K562 (cell line): ENCODE results near the gene TMEM150C. TPM values are rescaled to one million over a fixed set of nuclear protein-coding genes. Genes with fewer than 3 reads are reported as not detected.

ENCODE experiments used
- ATAC-seq: fragments of 200-7000 bp; cut with Tn5 transposase; 3 replicates; pipeline ENCODE4 v1.9.1; 2020; ENCODE audit warnings: moderate library complexity
- BruUV-seq: library from RNA; stranded (reverse); fragments of 400-500 nt; replicated peaks from 2 replicates; lab custom pipeline; 2021; lab: Mats Ljungman, UMichigan
- CTCF ChIA-PET: fragments of 300-600 bp; formaldehyde crosslinking; extraction: SDS; loops from one replicate; lab custom pipeline; 2021; ENCODE audit warnings: low intra/inter-chr PET ratio; lab: Yijun Ruan, JAX
- POLR2A ChIA-PET: fragments of 300-600, 350-650 bp; sonication (Branson Sonifier 250); formaldehyde crosslinking; extraction: SDS; loops from one replicate; lab custom pipeline; 2021; ENCODE audit warnings: antibody characterized with exemption, inconsistent platforms; lab: Yijun Ruan, JAX
- DNase-seq, 4 experiments: peaks; one replicate each; pipeline versions ENCODE4 v3.0.0 to v3.0.0-alpha.2; 2011 to 2018; ENCODE audit warnings: low spot score in 3 of 4, mixed read lengths in 3 of 4; ENCODE audit errors: extremely low read depth in 1 of 4
- FAIRE-seq: peaks from 2 replicates; lab custom pipeline; 2011; peaks lifted over from hg19 to GRCh38; lab: Jason Lieb, UNC
- H2AFZ ChIP-seq: 2 replicates; pipeline ENCODE4 v1.6.0; 2011; ENCODE audit warnings: low read depth, low read length, control low read depth, inconsistent platforms
- H3K27ac ChIP-seq: fragments of 200-600 bp; 3 replicates; pipeline ENCODE4 v1.8.0; 2011; ENCODE audit warnings: low read depth, mild to moderate bottlenecking, control low read depth, inconsistent platforms, low read length, moderate library complexity, mixed read lengths; ENCODE audit errors: extremely low read depth
- H3K27me3 ChIP-seq, 2 experiments: fragments of 300-600 bp in 1 of 2; 2 replicates in 1 of 2; 3 replicates in 1 of 2; pipeline versions ENCODE4 v1.6.0 to v1.8.0; 2011; ENCODE audit warnings: inconsistent platforms in 2 of 2, low read length in 2 of 2, mild to moderate bottlenecking in 1 of 2, mixed read lengths in 1 of 2, moderate library complexity in 1 of 2; ENCODE audit not compliant: control insufficient read depth in 2 of 2, insufficient read depth in 2 of 2
- H3K36me3 ChIP-seq: fragments of 300-600 bp; 3 replicates; pipeline ENCODE4 v1.8.0; 2011; ENCODE audit warnings: mild to moderate bottlenecking, low read length, inconsistent platforms; ENCODE audit not compliant: control insufficient read depth, insufficient read depth
- H3K4me1 ChIP-seq, 2 experiments: fragments of 200-600 bp in 1 of 2; replicated peaks in 1 of 2; 2 replicates in 1 of 2; 3 replicates in 1 of 2; pipeline versions ENCODE4 v1.5.1 to v1.8.0; 2011; ENCODE audit warnings: inconsistent platforms in 2 of 2, low read length in 2 of 2, mild to moderate bottlenecking in 1 of 2, mixed read lengths in 1 of 2, moderate library complexity in 1 of 2; ENCODE audit not compliant: control insufficient read depth in 2 of 2, insufficient read depth in 2 of 2
- H3K4me2 ChIP-seq: 2 replicates; pipeline ENCODE4 v1.6.1; 2011; ENCODE audit warnings: low read length, control low read depth, inconsistent platforms, mixed read lengths; ENCODE audit not compliant: insufficient read depth
- H3K4me3 ChIP-seq: fragments of 200-600 bp; sonication (generic), shearing (Covaris generic); 2 replicates; pipeline ENCODE4 v1.5.1; 2016; ENCODE audit warnings: control low read depth, inconsistent platforms
- H3K79me2 ChIP-seq: fragments of 200-600 bp; 3 replicates; pipeline ENCODE4 v1.8.0; 2011; ENCODE audit warnings: low read length, inconsistent platforms; ENCODE audit not compliant: control insufficient read depth, insufficient read depth
- H3K9ac ChIP-seq, 2 experiments: 2 replicates each; pipeline versions ENCODE4 v1.6.0 to v1.6.1; 2011; ENCODE audit warnings: low read depth in 2 of 2, low read length in 2 of 2, control low read depth in 1 of 2, inconsistent platforms in 1 of 2, mild to moderate bottlenecking in 1 of 2, mixed read lengths in 1 of 2; ENCODE audit not compliant: insufficient read depth in 1 of 2
- H3K9me1 ChIP-seq: one replicate; pipeline ENCODE4 v1.6.0; 2011; ENCODE audit warnings: inconsistent platforms, mild to moderate bottlenecking, low read length, moderate library complexity; ENCODE audit not compliant: control insufficient read depth, insufficient read depth
- H3K9me3 ChIP-seq: replicated peaks from 2 replicates; pipeline ENCODE4 v1.5.1; 2011; ENCODE audit warnings: low read depth, low read length, inconsistent platforms; ENCODE audit not compliant: control insufficient read depth, insufficient read depth
- H4K20me1 ChIP-seq: replicated peaks from 2 replicates; pipeline ENCODE4 v1.6.1; 2011; ENCODE audit warnings: low read length, inconsistent platforms, mixed read lengths; ENCODE audit not compliant: control insufficient read depth, insufficient read depth
- GMEB1 ChIP-seq: fragments of 250-450 bp; sonication (Bioruptor Pico); IDR thresholded peaks from 2 replicates; pipeline ENCODE4 v1.4.0; 2020; ENCODE audit warnings: mild to moderate bottlenecking
- MTA3 ChIP-seq: fragments of 450-650 bp; formaldehyde crosslinking; IDR thresholded peaks from 2 replicates; pipeline ENCODE4 v1.6.1; 2017; ENCODE audit warnings: mild to moderate bottlenecking, borderline replicate concordance
- ZNF197 ChIP-seq: fragments of 200-800 bp; sonication (Bioruptor generic); IDR thresholded peaks from 2 replicates; pipeline ENCODE4 v1.6.1; 2016; ENCODE audit warnings: low read depth, missing genetic modification characterization, missing compliant biosample characterization
- ZNF639 ChIP-seq, 2 experiments: fragments of 200-800 bp in 1 of 2; sonication (Bioruptor generic) in 1 of 2; sonication (generic) in 1 of 2; formaldehyde crosslinking in 1 of 2; IDR thresholded peaks in 1 of 2; conservative IDR thresholded peaks in 1 of 2; 2 replicates each; pipeline versions ENCODE4 v1.5.0 to v1.6.1; 2016 to 2020; ENCODE audit warnings: missing compliant biosample characterization in 1 of 2, missing genetic modification characterization in 1 of 2, missing genetic modification reagents in 1 of 2
- WGBS: fragments of 100-300 bp; shearing (Covaris generic); methylation state at CpG from one replicate; pipeline ENCODE4 v1.1.6; 2016; ENCODE audit warnings: low coverage, mixed read lengths; ENCODE audit not compliant: insufficient coverage; ENCODE audit errors: missing lambda C conversion rate; 5-methylcytosine and 5-hydroxymethylcytosine counted together
- in situ Hi-C: fragments of 300-500 bp; cut with MboI; formaldehyde crosslinking; loops from 4 replicates; pipeline ENCODE4 v1.15.0; 2018; ENCODE audit warnings: inconsistent platforms, mixed read lengths
- intact Hi-C: fragments of 100-400 bp; cut with micrococcal nuclease; formaldehyde crosslinking; loops from 2 replicates; pipeline ENCODE4 v1.14.2; 2022
- polyA plus RNA-seq, 8 experiments: library from polyadenylated mRNA; depleted of rRNA in 4 of 8; stranded (reverse) in 5 of 8; unstranded in 3 of 8; fragments of >200 nt; fragmentation: Nextera tagmentation in 2 of 8; fragmentation: Illumina TruSeq in 1 of 8; extraction: Ambion mirVana in 2 of 8; extraction: Trizol in 1 of 8; gene quantifications; 2 replicates each; pipeline versions ENCODE4 v1.2.1 to v1.2.3, GENCODE V29; 2011 to 2014; ENCODE audit warnings: inconsistent platforms in 1 of 8, missing spikeins in 1 of 8
- total RNA-seq, 7 experiments: library from RNA; depleted of rRNA in 6 of 7; stranded (reverse); fragments of >200 nt in 6 of 7; fragmentation: Illumina TruSeq in 2 of 7; extraction: Trizol in 2 of 7; gene quantifications; 2 replicates each; pipeline versions ENCODE4 v1.2.1 to v1.2.3, GENCODE V29; 2011 to 2021; ENCODE audit warnings: low replicate concordance in 1 of 7

Gene TMEM150C
- total and polyA plus RNA-seq, 9 of the 15 experiments (the other 6 are each of a cell fraction or from before 2014, with no cell fraction given), result 0.07 TPM; not detected in 8

GRCh38 chr4:82496349-82496748 is 65.4 kb downstream of the TMEM150C start:
- intact Hi-C loops, result no loop called here
- no peak for ATAC-seq
- FAIRE-seq, result no peak
- TF ChIP-seq MTA3 (no peak), ZNF639 (CRISPR knock-in tag; conservative IDR thresholded peaks at IDR 0.05 in 1 of 2, IDR thresholded peaks at IDR 0.05 in 1 of 2) (no peak), ZNF197 (CRISPR knock-in tag) (no peak), GMEB1 (CRISPR knock-in tag) (no peak)
- TF ChIP-seq, all 486 proteins: peak for 0
- POLR2A ChIA-PET, result no interaction called here
- H3K9ac ChIP-seq, result no peak overlapping the region
- H3K36me3 ChIP-seq, result no peaks in the 10 kb centered on the region
- no peak overlapping the region for H3K4me2 ChIP-seq
- H3K9me3 ChIP-seq, result no peaks in the 10 kb centered on the region
- no peaks in the 10 kb centered on the region for H3K79me2 ChIP-seq
- peaks cover 21 to 38% of the 10 kb centered on the region in 2 experiments for H3K27me3 ChIP-seq
- BruUV-seq, result no TSS peak
- CTCF ChIA-PET, result no interaction called here
- no peak for DNase-seq
- H2AFZ ChIP-seq, result no peak overlapping the region
- WGBS, result 0% methylated on average over 2 of the region's 2 CpGs
- H3K4me3 ChIP-seq, result no peak overlapping the region
- H3K27ac ChIP-seq, result no peak overlapping the region
- in situ Hi-C loops, result no loop called here
- no peaks in the 10 kb centered on the region for H3K9me1 ChIP-seq
- no peaks in the 10 kb centered on the region for H3K4me1 ChIP-seq
- no peaks in the 10 kb centered on the region for H4K20me1 ChIP-seq
